IMR-90 (cell line): ENCODE results near the gene TOGARAM1.

Experiments used
- BHLHE40 ChIP-seq: fragments of 150-350 bp; IDR thresholded peaks from 2 replicates; pipeline ENCODE4 v1.6.1; 2016; ENCODE audit warnings: mild to moderate bottlenecking, low read depth, low read length
- CEBPB ChIP-seq: IDR thresholded peaks from 2 replicates; pipeline ENCODE4 v1.6.1; 2012; ENCODE audit warnings: low read depth, low read length, improper control_type of control experiment
- FOS ChIP-seq: fragments of 150-350 bp; IDR thresholded peaks from 2 replicates; pipeline ENCODE4 v1.6.1; 2016; ENCODE audit warnings: low read depth, low read length
- MAFK ChIP-seq: IDR thresholded peaks from 2 replicates; pipeline ENCODE4 v1.6.1; 2012; ENCODE audit warnings: low read depth, low read length, improper control_type of control experiment
- MAZ ChIP-seq: IDR thresholded peaks from 2 replicates; pipeline ENCODE4 v1.6.1; 2012; ENCODE audit warnings: low read depth, mild to moderate bottlenecking, low read length, improper control_type of control experiment, moderate library complexity, borderline replicate concordance
- MXI1 ChIP-seq: IDR thresholded peaks from 2 replicates; pipeline ENCODE4 v1.6.1; 2012; ENCODE audit warnings: low read depth, mild to moderate bottlenecking, low read length, moderate library complexity, borderline replicate concordance
- POLR2A ChIP-seq: IDR thresholded peaks from 2 replicates; pipeline ENCODE4 v1.6.1; 2012; ENCODE audit warnings: mild to moderate bottlenecking, low read depth, low read length
- RCOR1 ChIP-seq: IDR thresholded peaks from 2 replicates; pipeline ENCODE4 v1.6.1; 2012; ENCODE audit warnings: mild to moderate bottlenecking, low read length, improper control_type of control experiment; ENCODE audit not compliant: insufficient replicate concordance
- RFX5 ChIP-seq: IDR thresholded peaks from 2 replicates; pipeline ENCODE4 v1.8.0; 2012; ENCODE audit warnings: low read depth, mild to moderate bottlenecking, low read length, moderate library complexity
- TF ChIP-seq, protein P1 (sequence below): conservative IDR thresholded peaks from 2 replicates; pipeline ENCODE4 v1.5.1; 2012; ENCODE audit warnings: mild to moderate bottlenecking, low read depth, low read length, improper control_type of control experiment
- TF ChIP-seq, protein P2 (sequence below): fragments of 150-350 bp; IDR thresholded peaks from 2 replicates; pipeline ENCODE4 v1.6.1; 2016; ENCODE audit warnings: low read depth, mild to moderate bottlenecking, low read length, moderate library complexity, borderline replicate concordance

DNA sequence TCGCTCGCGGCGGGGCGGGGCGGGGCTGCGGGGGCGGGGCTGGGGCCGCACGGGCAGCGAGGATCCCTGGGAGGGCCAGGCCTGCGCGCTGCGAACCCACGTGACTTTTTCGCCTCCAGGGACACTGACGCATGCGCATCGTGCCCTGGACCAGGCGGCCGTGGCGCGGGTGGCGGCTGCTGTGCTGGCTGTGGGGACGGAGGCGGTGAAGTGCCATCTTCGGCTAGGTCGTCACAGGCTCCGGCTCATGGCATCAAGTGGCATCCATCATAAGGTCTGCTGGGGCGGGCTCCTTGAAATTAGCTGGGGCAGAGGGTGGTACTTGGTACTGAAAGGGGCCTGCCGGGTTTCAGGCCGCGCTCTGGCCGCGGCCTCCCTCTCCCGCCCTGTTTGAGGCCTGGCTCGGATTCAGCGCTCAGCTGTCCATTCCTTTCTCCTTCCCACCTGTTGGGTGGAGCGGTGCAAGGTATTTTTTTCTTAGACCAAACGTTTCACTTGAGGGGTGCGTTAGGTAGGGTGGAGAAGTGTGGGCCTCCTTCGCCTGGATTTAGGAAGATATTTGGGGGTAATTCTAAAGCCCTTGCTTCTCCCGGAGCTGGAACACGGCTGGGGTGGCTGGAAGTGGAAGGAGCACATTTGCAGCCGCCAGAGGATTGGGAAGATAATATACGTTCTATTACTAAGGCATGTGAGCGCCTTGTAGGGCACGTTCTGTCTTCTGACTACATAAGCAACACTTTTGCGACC is 122.2 kb downstream of the TOGARAM1 start, which contains the start of gene PRPF39:
- TF ChIP-seq, protein P1, sequence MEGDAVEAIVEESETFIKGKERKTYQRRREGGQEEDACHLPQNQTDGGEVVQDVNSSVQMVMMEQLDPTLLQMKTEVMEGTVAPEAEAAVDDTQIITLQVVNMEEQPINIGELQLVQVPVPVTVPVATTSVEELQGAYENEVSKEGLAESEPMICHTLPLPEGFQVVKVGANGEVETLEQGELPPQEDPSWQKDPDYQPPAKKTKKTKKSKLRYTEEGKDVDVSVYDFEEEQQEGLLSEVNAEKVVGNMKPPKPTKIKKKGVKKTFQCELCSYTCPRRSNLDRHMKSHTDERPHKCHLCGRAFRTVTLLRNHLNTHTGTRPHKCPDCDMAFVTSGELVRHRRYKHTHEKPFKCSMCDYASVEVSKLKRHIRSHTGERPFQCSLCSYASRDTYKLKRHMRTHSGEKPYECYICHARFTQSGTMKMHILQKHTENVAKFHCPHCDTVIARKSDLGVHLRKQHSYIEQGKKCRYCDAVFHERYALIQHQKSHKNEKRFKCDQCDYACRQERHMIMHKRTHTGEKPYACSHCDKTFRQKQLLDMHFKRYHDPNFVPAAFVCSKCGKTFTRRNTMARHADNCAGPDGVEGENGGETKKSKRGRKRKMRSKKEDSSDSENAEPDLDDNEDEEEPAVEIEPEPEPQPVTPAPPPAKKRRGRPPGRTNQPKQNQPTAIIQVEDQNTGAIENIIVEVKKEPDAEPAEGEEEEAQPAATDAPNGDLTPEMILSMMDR, result no peak
- TF ChIP-seq RFX5 (no peak), FOS (no peak), MAZ (peak; percentile 75; the same call in 1 of the 2 replicates), CEBPB (no peak), POLR2A (peak; percentile 90), BHLHE40 (peak; percentile 70), MXI1 (peak; percentile 81; the same call in 1 of the 2 replicates), MAFK (no peak), RCOR1 (no peak)
- TF ChIP-seq, protein P2, sequence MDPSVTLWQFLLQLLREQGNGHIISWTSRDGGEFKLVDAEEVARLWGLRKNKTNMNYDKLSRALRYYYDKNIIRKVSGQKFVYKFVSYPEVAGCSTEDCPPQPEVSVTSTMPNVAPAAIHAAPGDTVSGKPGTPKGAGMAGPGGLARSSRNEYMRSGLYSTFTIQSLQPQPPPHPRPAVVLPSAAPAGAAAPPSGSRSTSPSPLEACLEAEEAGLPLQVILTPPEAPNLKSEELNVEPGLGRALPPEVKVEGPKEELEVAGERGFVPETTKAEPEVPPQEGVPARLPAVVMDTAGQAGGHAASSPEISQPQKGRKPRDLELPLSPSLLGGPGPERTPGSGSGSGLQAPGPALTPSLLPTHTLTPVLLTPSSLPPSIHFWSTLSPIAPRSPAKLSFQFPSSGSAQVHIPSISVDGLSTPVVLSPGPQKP, result no peak
